Stomach (tissue), 4 donors: ENCODE results near the gene CDH1.

Experiments used
- EP300 ChIP-seq: sonication (generic); formaldehyde crosslinking; IDR thresholded peaks from one replicate; pipeline ENCODE4 v1.6.1; 2017; ENCODE audit warnings: antibody characterized with exemption
- POLR2AphosphoS5 ChIP-seq, 3 donors: sonication (generic); formaldehyde crosslinking; IDR thresholded peaks; one replicate each; pipeline ENCODE4 v1.6.1; 2016; ENCODE audit warnings: antibody characterized with exemption in 3 of 3
- TF ChIP-seq, protein P1 (sequence below), 7 experiments: fragments of 450-650 bp in 4 of 7; fragments of 200-600 bp in 3 of 7; sonication (generic) in 3 of 7; IDR thresholded peaks; one replicate each; pipeline ENCODE4 v1.5.1; 2016 to 2019; ENCODE audit warnings: antibody characterized with exemption in 7 of 7, control low read depth in 2 of 7, mild to moderate bottlenecking in 1 of 7

- TF ChIP-seq, protein P1, sequence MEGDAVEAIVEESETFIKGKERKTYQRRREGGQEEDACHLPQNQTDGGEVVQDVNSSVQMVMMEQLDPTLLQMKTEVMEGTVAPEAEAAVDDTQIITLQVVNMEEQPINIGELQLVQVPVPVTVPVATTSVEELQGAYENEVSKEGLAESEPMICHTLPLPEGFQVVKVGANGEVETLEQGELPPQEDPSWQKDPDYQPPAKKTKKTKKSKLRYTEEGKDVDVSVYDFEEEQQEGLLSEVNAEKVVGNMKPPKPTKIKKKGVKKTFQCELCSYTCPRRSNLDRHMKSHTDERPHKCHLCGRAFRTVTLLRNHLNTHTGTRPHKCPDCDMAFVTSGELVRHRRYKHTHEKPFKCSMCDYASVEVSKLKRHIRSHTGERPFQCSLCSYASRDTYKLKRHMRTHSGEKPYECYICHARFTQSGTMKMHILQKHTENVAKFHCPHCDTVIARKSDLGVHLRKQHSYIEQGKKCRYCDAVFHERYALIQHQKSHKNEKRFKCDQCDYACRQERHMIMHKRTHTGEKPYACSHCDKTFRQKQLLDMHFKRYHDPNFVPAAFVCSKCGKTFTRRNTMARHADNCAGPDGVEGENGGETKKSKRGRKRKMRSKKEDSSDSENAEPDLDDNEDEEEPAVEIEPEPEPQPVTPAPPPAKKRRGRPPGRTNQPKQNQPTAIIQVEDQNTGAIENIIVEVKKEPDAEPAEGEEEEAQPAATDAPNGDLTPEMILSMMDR (IDR thresholded peaks at IDR 0.05): no peak
- TF ChIP-seq POLR2AphosphoS5 (IDR thresholded peaks at IDR 0.05) (no peak), EP300 (no peak)
Measured at GRCh38 chr16:68772030-68772681, 35.1 kb downstream of the CDH1 start.
